HG03060 (cell line): ENCODE results near the gene PGAM1.
"Not testable (repeated sequence)": the region's sequence is repeated elsewhere in the genome, so short reads cannot be mapped to it uniquely, and the experiment has no call there.

ENCODE experiments used
- ATAC-seq: cut with Tn5 transposase; IDR thresholded peaks from one replicate; pipeline ENCODE4 v1.9.1; 2021; ENCODE audit warnings: low read depth, moderate number of reproducible peaks; ENCODE audit not compliant: unreplicated experiment

Gene PGAM1

DNA sequence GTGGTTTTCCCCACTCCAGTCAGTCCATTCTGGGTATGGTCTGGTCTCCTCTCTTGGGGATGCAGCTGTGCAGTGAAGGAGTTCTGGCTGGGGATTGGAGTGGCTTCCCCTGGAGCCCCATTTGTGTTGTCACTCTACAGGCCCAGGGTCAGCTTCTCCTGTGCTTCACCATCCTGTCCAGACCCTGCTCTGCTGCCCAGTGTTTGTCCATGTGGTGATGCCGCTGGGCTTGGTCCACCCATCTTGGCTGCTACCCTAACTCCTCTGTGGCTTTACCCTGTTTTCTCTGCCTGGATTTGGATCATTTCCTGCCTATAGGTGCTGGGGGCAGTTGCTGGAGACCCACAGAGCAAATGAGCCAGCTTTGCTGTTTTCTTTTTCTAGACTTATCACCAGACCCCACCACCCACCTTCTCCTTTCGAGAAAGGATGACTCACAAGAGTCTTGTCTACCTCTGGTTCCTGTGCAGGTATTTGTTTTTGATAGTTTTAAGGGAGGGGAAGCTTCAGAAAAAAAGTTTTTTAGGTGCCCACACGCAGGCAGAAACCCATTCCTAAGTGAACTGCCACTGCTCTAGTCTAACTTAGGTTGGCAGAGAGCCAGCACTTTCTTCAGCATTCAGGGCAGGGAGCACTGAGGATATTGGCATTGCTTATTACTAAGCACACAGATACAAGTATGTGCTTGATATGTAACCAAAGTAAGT, 28.5 kb downstream of the PGAM1 start:
- no peak for ATAC-seq

DNA sequence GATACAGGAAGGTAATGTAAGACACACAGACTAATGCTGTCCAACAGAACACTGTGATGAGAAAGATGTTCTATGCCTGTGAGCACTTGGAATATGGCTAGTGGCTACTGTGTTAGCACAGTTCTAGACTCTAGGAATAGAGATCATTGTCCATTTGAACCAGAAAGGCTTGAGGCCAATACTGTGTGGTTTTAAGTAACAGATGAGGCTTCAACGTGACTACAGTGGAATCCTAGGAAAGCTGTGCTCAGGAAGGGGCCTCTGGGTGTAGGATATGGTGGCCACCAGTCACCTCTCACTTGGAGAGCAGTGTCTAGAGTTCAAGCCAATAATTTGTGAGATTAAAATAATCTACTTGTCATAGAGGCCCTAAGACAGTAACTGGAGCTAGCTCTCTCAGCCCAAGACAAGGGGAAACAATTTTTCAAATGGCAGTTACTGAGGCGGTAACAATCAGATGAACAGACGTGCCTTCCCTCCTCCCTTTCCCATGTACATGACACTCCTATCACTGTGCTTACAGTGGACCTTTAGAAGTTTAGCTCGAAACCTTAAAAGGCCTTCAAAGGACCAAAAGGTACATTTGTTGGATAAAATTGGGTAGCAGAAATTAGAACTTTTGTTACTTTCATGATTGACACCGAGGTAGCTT, 30.2 kb downstream of the PGAM1 start:
- no peak for ATAC-seq

DNA sequence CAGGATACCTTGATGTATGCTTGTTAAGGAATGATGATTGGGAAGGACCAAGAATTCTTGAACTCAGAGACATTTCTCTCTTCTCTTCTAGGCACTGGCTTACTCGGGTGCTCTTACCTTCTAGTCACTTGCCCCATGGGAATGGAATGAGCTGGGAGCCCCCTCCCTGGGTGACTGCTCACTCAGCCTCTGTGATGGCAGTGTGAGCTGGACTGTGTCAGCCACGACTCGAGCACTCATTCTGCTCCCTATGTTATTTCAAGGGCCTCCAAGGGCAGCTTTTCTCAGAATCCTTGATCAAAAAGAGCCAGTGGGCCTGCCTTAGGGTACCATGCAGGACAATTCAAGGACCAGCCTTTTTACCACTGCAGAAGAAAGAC, 30.7 kb downstream of the PGAM1 start:
- ATAC-seq: no peak

DNA sequence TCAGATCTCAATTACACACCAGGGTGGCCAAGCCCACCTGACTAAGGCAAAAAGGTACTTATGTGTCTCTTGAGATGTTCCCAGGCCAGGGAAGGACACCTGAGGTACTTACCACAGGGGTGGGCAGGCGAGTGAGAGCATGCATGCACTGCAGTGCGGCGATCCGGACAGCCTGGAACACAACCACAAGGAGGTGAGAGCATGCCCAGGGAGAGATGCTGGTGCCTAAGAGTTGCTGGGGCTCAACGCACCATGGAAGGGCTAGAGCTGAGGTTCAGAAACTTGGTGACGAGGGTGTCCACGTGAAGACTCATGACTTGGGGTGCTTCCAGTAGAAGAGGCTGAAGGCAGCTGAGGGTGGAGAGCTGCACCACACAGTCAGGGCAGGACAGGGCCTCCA, 33.1 kb downstream of the PGAM1 start:
- ATAC-seq: no peak

DNA sequence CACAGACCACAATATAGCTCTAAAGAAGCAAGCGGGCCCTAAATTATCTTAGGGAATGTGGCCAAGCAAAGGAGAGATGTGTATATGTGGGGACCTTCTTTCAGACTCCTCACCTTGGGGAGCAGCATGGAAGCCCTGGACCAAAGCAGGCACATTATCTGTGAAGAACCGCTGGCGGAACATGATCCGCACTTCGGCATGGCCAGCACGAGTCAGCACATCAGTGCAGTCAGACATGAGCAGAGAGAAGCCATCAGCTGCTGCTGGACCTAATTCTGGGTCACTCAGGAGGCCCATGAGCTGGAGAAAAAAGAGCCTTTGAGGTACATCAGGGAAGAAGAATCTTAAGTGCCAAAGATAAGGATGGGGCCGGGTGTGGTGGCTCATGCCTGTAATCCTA, 33.9 kb downstream of the PGAM1 start:
- no peak for ATAC-seq

DNA sequence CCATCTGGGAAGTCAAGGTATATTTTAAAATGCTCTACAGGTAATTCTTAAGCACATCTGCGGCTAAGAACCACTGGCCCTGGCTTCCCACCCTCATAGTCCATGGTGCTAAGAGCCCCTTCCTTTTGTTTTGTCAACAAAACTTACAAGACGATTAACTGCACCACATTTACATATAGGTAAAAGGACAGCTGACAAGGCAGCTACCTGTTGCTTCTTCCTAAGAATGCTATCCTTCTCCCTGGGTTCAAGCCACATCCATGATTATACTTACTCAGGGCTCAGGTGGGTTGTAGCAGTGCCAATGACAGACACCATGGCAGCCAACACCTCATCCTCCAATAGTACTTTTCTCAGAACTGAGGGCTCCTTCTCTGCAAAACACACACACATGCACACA, 36.3 kb downstream of the PGAM1 start:
- no peak for ATAC-seq

DNA sequence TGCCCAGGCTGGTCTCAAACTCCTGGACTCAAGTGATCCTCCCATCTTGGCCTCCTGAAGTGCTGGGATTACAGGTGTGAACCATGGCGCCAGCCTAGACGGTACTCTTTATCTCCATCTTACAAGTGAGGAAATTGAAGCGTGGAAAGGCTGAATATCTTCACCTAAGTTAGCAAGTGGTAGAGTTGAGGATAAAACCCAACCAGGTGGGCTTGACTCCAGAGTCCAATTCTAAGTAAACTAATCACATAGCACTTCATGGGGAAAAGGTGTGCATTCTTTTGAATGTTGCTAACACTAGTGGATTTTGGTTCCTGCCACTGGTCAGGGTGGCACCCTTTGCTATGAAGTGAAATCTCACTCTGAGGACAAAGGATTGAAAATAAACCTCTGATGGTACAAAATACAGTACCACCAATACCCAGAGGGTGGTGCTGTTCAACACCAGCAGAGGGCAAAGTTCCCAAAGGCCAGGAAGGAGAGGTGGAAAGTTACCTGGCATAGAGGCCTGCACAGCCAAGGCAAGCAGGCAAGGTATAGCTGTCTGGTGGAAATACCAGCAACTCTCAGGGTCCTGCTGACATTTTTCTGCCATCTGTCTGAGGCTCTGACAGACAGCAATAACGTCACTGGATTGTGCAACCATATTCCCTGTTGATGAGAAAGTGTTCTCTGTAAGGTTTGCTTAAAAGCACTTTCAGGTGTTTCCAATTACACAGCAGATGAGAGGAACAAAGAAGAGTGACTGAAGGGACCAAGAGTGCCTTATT, 37.6 kb downstream of the PGAM1 start:
- no peak for ATAC-seq

DNA sequence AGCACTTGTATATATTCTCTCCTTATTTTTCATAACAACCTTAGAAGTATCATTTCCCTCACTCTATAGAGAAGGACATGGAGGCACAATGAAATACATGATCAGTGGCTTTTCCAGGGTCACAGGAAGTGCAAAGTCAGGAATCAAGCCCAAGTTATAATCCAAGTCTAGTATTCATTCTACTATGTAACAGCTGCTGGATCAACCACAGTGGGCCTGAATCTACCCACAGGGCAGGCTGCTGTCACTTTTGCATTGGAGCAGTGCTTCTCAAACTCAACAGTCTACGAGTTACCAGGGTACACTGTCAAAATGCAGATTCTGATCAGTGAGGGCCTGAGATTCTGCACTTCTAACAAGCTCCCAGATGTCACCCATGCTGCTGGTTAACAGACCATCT, 38.2 kb downstream of the PGAM1 start:
- ATAC-seq: no peak

DNA sequence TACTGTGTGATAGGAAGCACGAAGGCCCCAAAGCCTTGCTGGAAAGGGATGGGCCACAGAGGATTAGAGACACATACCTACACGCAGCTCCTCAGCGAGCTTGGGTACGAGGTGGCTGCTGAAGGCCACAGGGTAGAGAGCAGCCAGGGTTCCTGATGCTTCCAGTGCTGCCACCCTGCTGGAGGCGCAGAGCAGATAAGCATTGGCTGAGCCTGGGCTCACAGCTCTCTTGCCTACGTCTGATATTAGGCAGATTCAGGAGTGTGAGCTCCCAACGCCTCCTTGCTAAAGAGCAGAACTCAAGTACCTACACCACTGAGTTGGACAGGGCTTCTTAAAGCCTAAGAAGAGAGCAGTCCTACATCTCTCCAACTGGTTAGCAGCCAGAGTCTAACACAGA, 40.0 kb downstream of the PGAM1 start:
- no peak for ATAC-seq

DNA sequence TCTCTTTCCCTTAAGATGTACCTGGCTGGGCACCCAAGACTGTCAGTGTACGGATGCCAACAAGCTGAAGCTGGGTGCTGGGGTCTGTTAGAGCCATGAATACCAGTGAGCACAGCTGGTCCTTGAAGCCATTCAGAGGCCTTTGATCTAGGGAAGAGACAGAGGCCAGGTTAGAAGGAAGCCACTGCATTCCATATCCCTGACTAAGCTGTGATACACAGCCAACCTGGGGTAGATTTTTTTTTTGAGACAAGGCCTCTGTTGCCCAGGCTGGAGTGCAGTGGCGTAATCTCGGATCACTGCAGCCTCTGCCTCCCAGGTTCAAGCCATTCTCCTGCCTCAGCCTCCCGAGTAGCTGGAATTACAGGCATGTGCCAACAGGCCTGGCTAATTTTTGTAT, 40.8 kb downstream of the PGAM1 start:
- no peak for ATAC-seq

DNA sequence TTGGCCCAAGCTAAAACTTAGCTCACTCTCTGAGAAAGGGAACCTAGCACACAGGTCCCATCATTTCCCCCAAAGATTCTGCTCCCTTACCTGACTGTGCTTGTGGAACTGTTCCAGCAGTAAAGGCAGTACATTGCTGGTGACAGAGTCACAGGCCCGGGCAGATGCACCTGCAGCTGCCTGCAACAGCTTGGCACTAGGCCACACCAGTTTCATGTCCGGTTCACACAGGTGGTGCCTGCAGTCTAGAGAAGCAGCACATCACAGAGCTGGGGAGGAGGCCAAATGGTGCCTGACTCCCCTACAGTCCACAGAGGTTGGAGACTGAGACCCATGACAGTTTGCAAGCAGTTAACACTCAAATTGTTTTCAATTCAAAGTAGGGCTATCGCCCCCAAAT, 42.2 kb downstream of the PGAM1 start:
- no peak for ATAC-seq

DNA sequence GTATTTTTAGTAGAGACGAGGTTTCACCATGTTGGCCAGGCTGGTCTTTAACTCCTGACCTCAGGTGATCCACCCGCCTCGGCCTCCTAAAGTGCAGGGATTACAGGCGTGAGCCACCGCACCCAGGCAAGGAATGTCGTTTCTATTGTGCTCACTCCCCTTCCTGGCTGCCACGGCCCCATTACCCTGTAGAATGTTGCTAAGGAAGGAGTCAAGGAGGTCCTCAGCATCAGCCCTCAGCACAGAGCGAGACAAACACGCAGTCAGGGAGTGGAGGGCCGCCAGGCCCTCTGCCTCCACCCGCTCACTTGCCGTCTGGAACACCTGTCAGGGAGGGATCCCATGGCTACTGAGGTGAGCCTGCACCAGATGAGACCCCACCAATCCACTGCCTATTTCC, 42.8 kb downstream of the PGAM1 start:
- not testable (repeated sequence) for ATAC-seq

DNA sequence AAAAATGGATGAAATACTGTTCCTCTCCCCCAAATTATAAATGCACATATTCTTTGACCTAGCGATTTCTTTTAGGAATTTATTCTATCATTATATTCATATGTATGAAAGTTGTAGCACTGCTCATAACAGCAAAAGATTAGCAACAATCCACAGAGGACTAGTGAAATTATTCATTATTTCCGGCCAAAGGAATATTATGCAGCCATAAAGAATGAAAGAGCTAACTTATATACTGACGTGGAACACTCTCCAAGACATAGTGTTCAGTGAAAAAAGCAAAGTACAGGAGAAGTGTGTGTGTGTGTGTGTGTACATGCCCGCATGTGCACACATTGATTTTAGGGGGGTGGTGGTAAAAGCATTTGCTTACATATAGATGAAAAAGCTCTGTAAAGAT, 48.9 kb downstream of the PGAM1 start:
- no peak for ATAC-seq

DNA sequence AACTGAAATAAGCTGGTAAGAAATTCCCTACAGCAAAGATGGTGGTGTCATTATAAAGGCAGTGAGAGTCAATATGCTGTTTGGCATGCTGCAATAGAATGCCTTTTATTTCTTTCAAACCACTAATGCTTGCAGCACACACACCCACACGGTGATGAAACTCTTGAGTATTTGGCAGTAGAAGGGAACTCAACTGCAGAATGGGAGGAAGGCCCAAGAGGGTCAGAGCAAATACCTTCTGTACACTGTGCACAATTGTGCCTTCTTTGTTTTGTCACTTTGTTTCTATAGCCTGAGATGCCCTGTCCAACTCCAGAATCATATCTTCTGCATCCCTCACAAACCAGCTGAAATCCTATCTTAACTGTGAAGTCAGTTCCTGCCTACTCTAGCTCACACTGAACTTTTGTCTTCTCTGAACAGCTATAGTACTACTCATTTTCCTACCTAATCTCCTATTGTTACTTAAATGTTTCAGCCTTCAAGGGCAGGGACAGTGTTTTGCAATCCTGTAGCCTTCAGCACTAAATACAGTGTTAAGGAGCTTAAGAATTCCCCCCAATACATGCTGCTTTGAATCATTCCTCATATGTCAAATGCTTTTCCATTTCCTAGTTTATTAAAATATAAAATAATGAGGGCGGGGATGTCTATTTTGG, 50.1 kb downstream of the PGAM1 start:
- ATAC-seq: no peak

DNA sequence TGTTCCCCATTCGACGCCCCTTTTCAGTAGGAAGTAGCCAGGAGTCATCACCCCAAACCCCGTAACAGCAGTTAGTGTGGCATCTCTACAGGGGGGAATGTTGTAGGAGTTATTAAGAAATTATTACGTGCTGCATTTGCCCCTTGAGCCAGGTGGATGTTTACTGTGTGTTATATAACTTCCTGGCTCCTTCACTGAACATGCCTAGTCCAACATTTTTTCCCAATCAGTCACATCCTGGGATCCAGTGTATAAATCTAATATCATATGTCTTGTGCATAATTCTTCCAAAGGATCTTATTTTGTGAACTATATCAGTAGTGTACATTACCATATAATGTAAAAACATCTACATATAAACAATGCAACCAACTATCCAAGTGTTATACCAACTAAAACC, 53.4 kb downstream of the PGAM1 start:
- ATAC-seq: not testable (repeated sequence)

DNA sequence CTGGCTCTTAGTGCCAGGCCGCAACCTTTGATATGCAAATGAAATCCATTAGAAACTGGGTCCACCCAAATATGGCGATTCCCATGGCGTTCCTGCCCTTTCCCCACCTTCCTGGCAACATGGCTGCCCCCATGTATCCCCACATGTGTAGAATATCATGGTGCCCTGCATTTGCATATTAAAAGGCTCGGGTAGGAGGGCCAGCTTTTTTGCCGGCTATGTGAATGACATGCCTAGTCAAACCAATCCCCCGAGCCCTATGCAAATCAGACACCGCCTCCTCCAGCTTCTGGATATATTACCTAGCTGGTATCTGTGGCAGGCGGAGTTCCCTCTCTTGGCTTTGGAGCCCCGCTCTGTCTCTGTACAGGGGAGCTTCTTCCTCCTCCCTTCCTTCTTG, 53.9 kb downstream of the PGAM1 start:
- no peak for ATAC-seq

DNA sequence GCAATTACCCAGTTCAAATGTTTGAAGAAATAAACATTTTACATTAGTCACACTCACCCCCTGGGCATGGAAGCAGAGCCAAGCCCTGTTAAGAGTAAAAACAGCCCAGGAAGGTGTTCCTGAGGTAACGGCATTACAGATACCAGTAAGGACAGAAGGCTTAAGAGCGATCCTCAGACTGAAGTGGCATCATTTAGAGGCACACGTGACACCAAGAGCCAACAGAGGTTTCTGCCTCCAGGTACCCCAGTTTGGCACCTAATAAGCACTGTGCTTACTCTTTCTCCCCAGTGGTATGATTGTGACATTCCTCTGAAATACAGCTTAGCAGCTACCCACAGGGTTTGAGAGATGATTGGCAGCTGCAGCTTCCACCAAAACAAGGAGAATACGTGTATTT, 55.1 kb downstream of the PGAM1 start:
- ATAC-seq: no peak

DNA sequence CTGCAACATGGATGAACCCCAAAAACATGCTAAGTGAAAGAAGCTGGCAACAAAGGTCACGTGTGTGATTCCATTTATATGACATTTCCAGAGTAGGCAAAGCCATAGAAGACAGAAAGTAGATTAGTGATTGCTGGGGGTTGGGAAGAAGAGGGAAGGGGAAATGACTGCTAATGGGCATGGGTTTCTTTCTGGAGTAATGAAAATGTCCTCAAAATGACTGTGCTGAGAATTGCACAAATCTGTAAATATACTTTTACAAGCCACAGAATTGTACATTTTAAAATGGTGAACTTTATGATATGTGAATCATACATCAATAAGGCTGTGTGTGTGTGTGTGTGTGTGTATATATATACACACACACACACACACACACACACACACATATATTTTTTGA, 56.4 kb downstream of the PGAM1 start:
- no peak for ATAC-seq
